NCI-H2081 (cell line): ENCODE results near the gene AAMDC.
A peak's percentile ranks its signal among the peaks of the same experiment; 100 is the strongest.
"Not testable (repeated sequence)": the region's sequence is repeated elsewhere in the genome, so short reads cannot be mapped to it uniquely, and the experiment has no call there.

Experiments used
- DNase-seq, 2 experiments: peaks; one replicate each; lab custom pipeline; 2025; lab: John Stamatoyannopoulos, UW

AAMDC gene

DNA sequence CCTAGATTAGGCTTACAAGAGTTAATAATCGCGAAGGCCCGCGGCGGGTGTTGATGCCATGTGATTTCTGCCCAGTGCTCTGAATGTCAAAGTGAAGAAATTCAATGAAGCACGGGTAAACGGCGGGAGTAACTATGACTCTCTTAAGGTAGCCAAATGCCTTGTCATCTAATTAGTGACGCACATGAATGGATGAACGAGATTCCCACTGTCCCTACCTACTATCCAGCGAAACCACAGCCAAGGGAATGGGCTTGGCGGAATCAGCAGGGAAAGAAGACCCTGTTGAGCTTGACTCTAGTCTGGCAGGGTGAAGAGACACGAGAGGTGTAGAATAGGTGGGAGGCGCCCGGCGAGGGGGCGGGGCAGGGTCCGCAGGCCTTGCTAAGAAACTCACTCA is 65.5 kb downstream of the AAMDC start:
- no peak for DNase-seq

DNA sequence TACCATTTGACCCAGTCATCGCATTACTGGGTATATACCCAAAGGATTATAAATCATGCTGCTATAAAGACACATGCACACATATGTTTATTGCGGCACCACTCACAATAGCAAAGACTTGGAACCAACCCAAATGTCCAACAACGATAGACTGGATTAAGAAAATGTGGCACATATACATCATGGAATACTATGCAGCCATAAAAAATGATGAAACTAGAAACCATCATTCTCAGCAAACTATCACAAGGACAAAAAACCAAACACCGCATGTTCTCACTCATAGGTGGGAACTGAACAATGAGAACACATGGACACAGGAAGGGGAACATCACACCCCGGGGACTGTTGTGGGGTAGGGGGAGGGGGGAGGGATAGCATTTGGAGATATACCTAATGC is 68.1 kb downstream of the AAMDC start:
- DNase-seq: not testable (repeated sequence)

- DNase-seq: not testable (repeated sequence)
Observed at GRCh38 chr11:77890100-77890614, 69.2 kb downstream of the AAMDC start.

DNA sequence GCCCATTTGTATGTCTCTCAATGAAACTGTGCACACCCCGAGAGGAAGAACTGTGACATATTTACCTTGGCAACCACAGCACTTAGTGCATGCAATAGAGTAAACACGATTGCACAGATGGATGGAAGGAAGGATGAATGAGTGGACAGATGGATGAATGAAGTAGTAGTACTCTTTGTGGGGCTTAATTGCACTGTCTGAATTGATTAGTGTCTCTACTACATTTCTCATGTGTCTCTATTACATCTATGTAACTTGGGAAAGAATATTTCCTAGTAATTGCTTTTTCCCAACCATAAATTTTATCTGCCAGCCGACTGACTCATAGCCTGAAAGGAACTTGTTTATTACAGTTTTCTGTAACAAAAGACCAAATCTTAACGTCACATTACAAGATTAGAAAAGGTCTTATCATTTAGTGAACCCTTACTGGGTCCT is 69.7 kb downstream of the AAMDC start:
- DNase-seq: peak in 1 of 2 experiments; percentile 73

GRCh38 chr11:77891256-77891655 is 70.3 kb downstream of the AAMDC start:
- DNase-seq: not testable (repeated sequence)

- DNase-seq: not testable (repeated sequence)
Observed at GRCh38 chr11:77891703-77892102, 70.8 kb downstream of the AAMDC start.

- DNase-seq: not testable (repeated sequence)
Observed at GRCh38 chr11:77894949-77895348, 74.0 kb downstream of the AAMDC start.

GRCh38 chr11:77908835-77909234 is 87.9 kb downstream of the AAMDC start:
- no peak for DNase-seq

GRCh38 chr11:77909277-77909676 is 88.3 kb downstream of the AAMDC start:
- no peak for DNase-seq

GRCh38 chr11:77910828-77911227 is 89.9 kb downstream of the AAMDC start:
- DNase-seq: not testable (repeated sequence)

- peak in 1 of 2 experiments; percentile 6 for DNase-seq
Observed at GRCh38 chr11:77913608-77914306, 92.8 kb downstream of the AAMDC start.

DNA sequence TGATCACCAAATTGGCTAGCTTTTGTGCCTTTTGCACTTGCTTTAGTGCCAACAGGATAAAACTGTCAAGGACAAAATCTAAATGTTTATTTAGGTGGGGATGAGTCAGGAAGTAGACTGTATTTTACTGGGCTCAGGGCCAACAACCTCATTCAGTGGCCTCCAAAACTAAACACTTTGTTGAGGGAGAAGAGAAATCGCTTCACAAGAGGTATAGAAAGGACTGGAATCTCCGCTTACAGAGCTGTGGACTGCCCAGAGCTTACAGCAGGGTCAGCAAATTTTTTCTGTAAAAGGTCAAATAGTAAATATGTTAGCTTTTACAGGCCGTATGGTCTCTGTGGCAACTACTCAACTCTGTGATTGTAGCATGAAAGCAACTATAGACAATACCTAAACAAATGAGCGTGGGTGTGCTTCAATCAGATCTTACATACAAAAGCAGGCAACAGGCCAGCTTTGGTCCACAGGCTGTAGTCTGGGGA is 93.4 kb downstream of the AAMDC start:
- DNase-seq: peak; percentile 65 to 89

DNA sequence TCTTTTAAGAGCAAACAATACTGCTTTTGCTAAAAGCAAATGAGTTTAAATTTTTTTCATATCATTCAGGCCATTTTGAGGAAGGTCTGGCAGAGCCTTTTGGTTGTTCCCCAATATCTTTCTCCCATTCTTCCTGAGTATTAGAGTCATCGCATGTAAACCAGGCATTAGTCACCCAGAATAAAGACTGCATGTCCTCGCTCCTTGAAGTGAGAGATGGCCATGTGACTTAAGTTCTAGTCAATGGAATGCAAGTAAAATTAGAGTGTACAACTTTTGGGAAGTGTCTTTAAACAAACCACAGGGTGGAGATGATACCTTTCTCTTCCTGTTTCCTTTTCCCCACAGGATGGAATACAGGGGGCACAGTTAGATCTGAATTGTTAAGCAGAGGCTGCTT is 96.8 kb downstream of the AAMDC start:
- DNase-seq: not testable (repeated sequence)
